HG03103 (cell line): ENCODE results near the gene OBP2A.

ENCODE experiments used
- ATAC-seq: cut with Tn5 transposase; IDR thresholded peaks from one replicate; pipeline ENCODE4 v1.9.1; 2021; ENCODE audit warnings: low read depth; ENCODE audit not compliant: unreplicated experiment

OBP2A gene

GRCh38 chr9:135574943-135575342, 29.0 kb downstream of the OBP2A start:
- no peak for ATAC-seq

GRCh38 chr9:135575995-135576631, 30.2 kb downstream of the OBP2A start:
- no peak for ATAC-seq

- no peak for ATAC-seq
Measured at GRCh38 chr9:135577256-135577655, 31.3 kb downstream of the OBP2A start.

GRCh38 chr9:135579356-135579755, 33.4 kb downstream of the OBP2A start:
- ATAC-seq: no peak

GRCh38 chr9:135579889-135580660, 34.1 kb downstream of the OBP2A start:
- no peak for ATAC-seq

GRCh38 chr9:135580664-135581380, 34.9 kb downstream of the OBP2A start:
- ATAC-seq: no peak

GRCh38 chr9:135581636-135582426, 35.9 kb downstream of the OBP2A start:
- no peak for ATAC-seq

- ATAC-seq: no peak
Measured at GRCh38 chr9:135582541-135582940, 36.6 kb downstream of the OBP2A start.

- ATAC-seq: no peak
Measured at GRCh38 chr9:135582966-135583687, 37.2 kb downstream of the OBP2A start.

GRCh38 chr9:135583688-135584011, 37.7 kb downstream of the OBP2A start:
- no peak for ATAC-seq

- ATAC-seq: no peak
Measured at GRCh38 chr9:135584371-135584770, 38.4 kb downstream of the OBP2A start.

GRCh38 chr9:135584934-135585333, 39.0 kb downstream of the OBP2A start:
- ATAC-seq: no peak

GRCh38 chr9:135586601-135587109, 40.7 kb downstream of the OBP2A start:
- no peak for ATAC-seq

- no peak for ATAC-seq
Measured at GRCh38 chr9:135587658-135588057, 41.7 kb downstream of the OBP2A start.

- ATAC-seq: no peak
Measured at GRCh38 chr9:135588371-135588770, 42.4 kb downstream of the OBP2A start.

GRCh38 chr9:135588886-135589595, 43.1 kb downstream of the OBP2A start:
- ATAC-seq: no peak

- no peak for ATAC-seq
Measured at GRCh38 chr9:135589596-135590485, 43.9 kb downstream of the OBP2A start.

GRCh38 chr9:135590486-135591079, 44.7 kb downstream of the OBP2A start:
- no peak for ATAC-seq
